Frontal cortex (tissue), 4 donors: Measurements from ENCODE around the gene SETBP1. TPM values are rescaled to one million over a fixed set of nuclear protein-coding genes. Genes with fewer than 3 reads are reported as not detected.

Source experiments
- DNase-seq, 2 donors: peaks; one replicate each; pipeline ENCODE4 v3.0.0; 2012; ENCODE audit warnings: low spot score in 2 of 2
- FAIRE-seq: peaks from 2 replicates; lab custom pipeline; 2012; peaks lifted over from hg19 to GRCh38; lab: Jason Lieb, UNC
- small RNA-seq: library from RNA; depleted of rRNA; stranded (forward); fragments of <200 nt; gene quantifications from one replicate; pipeline ENCODE3, GENCODE V24; 2014
- total RNA-seq: library from RNA; depleted of rRNA; stranded (reverse); fragments of >200 nt; gene quantifications from one replicate; pipeline ENCODE4 v1.2.3, GENCODE V29; 2014
- donor health status: control.
- donor health status: control.
- donor health status: control.

The SETBP1 gene
- total RNA-seq, 1 donor from 2014 or later, result 34.2 TPM

- FAIRE-seq (no peak), DNase-seq (no peak)
These were observed 423.3 kb downstream of the SETBP1 start for GRCh38 chr18:45104049-45104395.

GRCh38 chr18:45106331-45106774, 425.7 kb downstream of the SETBP1 start:
- no peak for FAIRE-seq
- no peak for DNase-seq

GRCh38 chr18:45107425-45107824, 426.7 kb downstream of the SETBP1 start:
- no peak for FAIRE-seq
- DNase-seq, result no peak

GRCh38 chr18:45108754-45109153, 428.1 kb downstream of the SETBP1 start:
- no peak for FAIRE-seq

GRCh38 chr18:45109271-45109670, 428.6 kb downstream of the SETBP1 start:
- DNase-seq, result no peak
- FAIRE-seq, result no peak

More at GRCh38 chr18:45108754-45109153, 428.1 kb downstream of the SETBP1 start:
- no peak for DNase-seq

- FAIRE-seq, result no peak
- DNase-seq, result no peak
These were observed 429.0 kb downstream of the SETBP1 start for GRCh38 chr18:45109706-45110105.

- no peak for FAIRE-seq
- DNase-seq, result no peak
These were observed 430.2 kb downstream of the SETBP1 start for GRCh38 chr18:45110577-45111501.

GRCh38 chr18:45111502-45111848, 430.8 kb downstream of the SETBP1 start:
- no peak for DNase-seq
- no peak for FAIRE-seq

- FAIRE-seq (no peak), DNase-seq (no peak)
These were observed 432.0 kb downstream of the SETBP1 start for GRCh38 chr18:45112682-45113081.

- DNase-seq (no peak), FAIRE-seq (no peak)
These were observed 435.4 kb downstream of the SETBP1 start for GRCh38 chr18:45116116-45116515.

Small RNA genes lying within 50 kb of the gene (small RNA-seq; reads per million reads assigned to genes)
- not detected for gene MIR4319
